ENCODE measurements around the gene PTPRN.

Gene PTPRN

GRCh38 chr2:219286436-219287115 is 22.6 kb downstream of the PTPRN start:
- no peak for DNase-seq

GRCh38 chr2:219285894-219286425 is 23.2 kb downstream of the PTPRN start:
- no peak for DNase-seq

- no peak for DNase-seq
Measured at GRCh38 chr2:219285373-219285735, 23.8 kb downstream of the PTPRN start.

GRCh38 chr2:219284501-219285372 is 24.5 kb downstream of the PTPRN start:
- no peak for DNase-seq

- no peak for DNase-seq
Measured at GRCh38 chr2:219282943-219283581, 26.1 kb downstream of the PTPRN start.

- peak; percentile 30 for DNase-seq
Measured at GRCh38 chr2:219282375-219282774, 26.8 kb downstream of the PTPRN start.

- DNase-seq, result no peak
Measured at GRCh38 chr2:219281588-219281987, 27.6 kb downstream of the PTPRN start.

- DNase-seq, result no peak
Measured at GRCh38 chr2:219280651-219281050, 28.6 kb downstream of the PTPRN start.

GRCh38 chr2:219279916-219280516 is 29.2 kb downstream of the PTPRN start:
- DNase-seq, result no peak

- DNase-seq, result peak; percentile 96
Measured at GRCh38 chr2:219279151-219279915, 29.9 kb downstream of the PTPRN start, which contains the start of gene DNAJB2. TSS of gene DNAJB2 (plus strand) at chr2:219279366. CDS start at chr2:219279834, 468 bp downstream.

- DNase-seq, result no peak
Measured at GRCh38 chr2:219278655-219279150, 30.5 kb downstream of the PTPRN start.

GRCh38 chr2:219277703-219278654 is 31.2 kb downstream of the PTPRN start:
- peak; percentile 84 for DNase-seq

GRCh38 chr2:219274361-219274921 is 34.8 kb downstream of the PTPRN start:
- DNase-seq, result no peak

- DNase-seq, result no peak
Measured at GRCh38 chr2:219273937-219274336, 35.3 kb downstream of the PTPRN start.

GRCh38 chr2:219272995-219273394 is 36.2 kb downstream of the PTPRN start:
- no peak for DNase-seq

- no peak for DNase-seq
Measured at GRCh38 chr2:219272356-219272755, 36.8 kb downstream of the PTPRN start.

GRCh38 chr2:219271021-219271420 is 38.2 kb downstream of the PTPRN start:
- DNase-seq, result no peak

GRCh38 chr2:219270055-219270372 is 39.2 kb downstream of the PTPRN start:
- DNase-seq, result no peak

GRCh38 chr2:219269362-219270054 is 39.7 kb downstream of the PTPRN start:
- no peak for DNase-seq

- DNase-seq, result no peak
Measured at GRCh38 chr2:219268294-219268693, 40.9 kb downstream of the PTPRN start.
